Right lobe of liver (tissue), 6 donors: ENCODE results near the gene MTRF1L. TPM values are rescaled to one million over a fixed set of nuclear protein-coding genes. Genes with fewer than 3 reads are reported as not detected.

Experiments used
- ATAC-seq, 4 donors: fragments of 200-7000 bp; cut with Tn5 transposase; one replicate each; pipeline ENCODE4 v1.9.1; 2020; ENCODE audit warnings: mild to moderate bottlenecking in 4 of 4, moderate library complexity in 4 of 4
- DNase-seq, 3 donors: peaks; one replicate each; pipeline ENCODE4 v3.0.0-alpha.2; 2020
- H3K27ac ChIP-seq, 3 donors: fragments of 200-600 bp; one replicate each; pipeline ENCODE4 v1.8.0; 2022
- H3K27me3 ChIP-seq, 2 donors: fragments of 200-600 bp; one replicate each; pipeline ENCODE4 v1.8.0; 2022
- H3K36me3 ChIP-seq, 4 donors: fragments of 200-600 bp; sonication (generic) in 1 of 4; one replicate each; pipeline versions ENCODE4 v1.5.1 to v1.8.0; 2017 to 2022; ENCODE audit warnings: control low read depth in 1 of 4
- H3K4me1 ChIP-seq, 4 donors: fragments of 200-600 bp; sonication (generic) in 1 of 4; one replicate each; pipeline versions ENCODE4 v1.5.1 to v1.8.0; 2017 to 2022; ENCODE audit warnings: control low read depth in 1 of 4
- H3K4me3 ChIP-seq, 3 donors: fragments of 200-600 bp; one replicate each; pipeline ENCODE4 v1.8.0; 2022
- H3K9me3 ChIP-seq, 4 donors: fragments of 200-600 bp; sonication (generic) in 1 of 4; one replicate each; pipeline versions ENCODE4 v1.5.1 to v1.8.0; 2017 to 2022; ENCODE audit warnings: control low read depth in 1 of 4
- POLR2A ChIP-seq: fragments of 450-650 bp; IDR thresholded peaks from one replicate; pipeline ENCODE4 v1.6.1; 2017; ENCODE audit warnings: antibody characterized with exemption, mild to moderate bottlenecking
- WGBS: methylation state at CpG from one replicate; pipeline ENCODE4 v1.1.6; 2018; ENCODE audit warnings: low coverage, low lambda C conversion rate; ENCODE audit not compliant: insufficient coverage; ENCODE audit errors: missing lambda C conversion rate; 5-methylcytosine and 5-hydroxymethylcytosine counted together
- intact Hi-C, 2 donors: fragments of 100-400 bp; cut with DNase I; formaldehyde crosslinking; loops; one replicate each; pipeline versions ENCODE4 v1.11.2 to v1.14.1; 2022
- total RNA-seq, 6 experiments: library from RNA; depleted of rRNA in 2 of 6; stranded (reverse); fragments of >200 nt in 2 of 6; fragmentation: NEBNext Ultra II Directional in 3 of 6; extraction: Animal tissue kit (Norgen Biotek cat#: 25700) in 3 of 6; gene quantifications; one replicate each; pipeline versions ENCODE4 v1.1.0 to v1.2.4, GENCODE V29; 2016 to 2023
- TF ChIP-seq, protein P1 (sequence below), 4 donors: fragments of 200-600 bp in 3 of 4; fragments of 450-650 bp in 1 of 4; IDR thresholded peaks; one replicate each; pipeline versions ENCODE4 v1.5.1 to v1.8.0; 2016 to 2022; ENCODE audit warnings: antibody characterized with exemption in 4 of 4, mild to moderate bottlenecking in 2 of 4
- donor health status: DM: no; HTN: yes; CAD: no.
- donor health status: DM: no; HTN: no; CAD: no.
- donor health status: DM: no; HTN: no; CAD: no.
- donor health status: DM: no; HTN: yes; CAD: no.
- donor health status: DM: no; HTN: yes; CAD: no.

Gene MTRF1L
- total RNA-seq, 6 experiments from 2014 or later = 6.1 to 16.8 (median 9.7) TPM

DNA sequence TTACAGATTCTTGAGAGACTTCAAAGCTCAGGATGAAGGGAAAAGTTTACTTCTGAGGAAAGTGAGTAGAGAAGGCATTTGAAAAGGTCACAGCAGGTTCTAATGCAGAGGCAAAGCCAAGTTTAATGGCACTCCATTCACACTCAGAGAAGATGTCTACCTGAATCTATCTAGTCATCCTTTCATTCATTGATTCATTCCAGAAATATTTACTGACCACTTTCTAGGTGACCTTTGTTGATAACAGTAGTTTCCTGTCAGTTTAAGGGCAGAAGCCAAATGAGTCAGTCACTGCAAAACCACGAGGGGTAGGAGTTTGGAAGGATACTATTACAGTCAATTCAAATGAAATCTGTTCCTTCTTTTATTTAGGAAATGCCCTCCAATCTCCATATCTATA, 50.5 kb downstream of the MTRF1L start:
- ATAC-seq (peak in 1 of 4 donors; percentile 82), DNase-seq (no peak)
- no peaks in the 10 kb centered on the region for H3K9me3 ChIP-seq
- no peaks in the 10 kb centered on the region for H3K27me3 ChIP-seq
- intact Hi-C loops = no loop called here
- no peak overlapping the region for H3K27ac ChIP-seq
- H3K4me1 ChIP-seq = peaks cover 0 to 5% (median 0%) of the 10 kb centered on the region in 4 donors
- H3K4me3 ChIP-seq = no peak overlapping the region
- WGBS = 0% methylated on average over 1 of the region's 1 CpG
- TF ChIP-seq, protein P1, sequence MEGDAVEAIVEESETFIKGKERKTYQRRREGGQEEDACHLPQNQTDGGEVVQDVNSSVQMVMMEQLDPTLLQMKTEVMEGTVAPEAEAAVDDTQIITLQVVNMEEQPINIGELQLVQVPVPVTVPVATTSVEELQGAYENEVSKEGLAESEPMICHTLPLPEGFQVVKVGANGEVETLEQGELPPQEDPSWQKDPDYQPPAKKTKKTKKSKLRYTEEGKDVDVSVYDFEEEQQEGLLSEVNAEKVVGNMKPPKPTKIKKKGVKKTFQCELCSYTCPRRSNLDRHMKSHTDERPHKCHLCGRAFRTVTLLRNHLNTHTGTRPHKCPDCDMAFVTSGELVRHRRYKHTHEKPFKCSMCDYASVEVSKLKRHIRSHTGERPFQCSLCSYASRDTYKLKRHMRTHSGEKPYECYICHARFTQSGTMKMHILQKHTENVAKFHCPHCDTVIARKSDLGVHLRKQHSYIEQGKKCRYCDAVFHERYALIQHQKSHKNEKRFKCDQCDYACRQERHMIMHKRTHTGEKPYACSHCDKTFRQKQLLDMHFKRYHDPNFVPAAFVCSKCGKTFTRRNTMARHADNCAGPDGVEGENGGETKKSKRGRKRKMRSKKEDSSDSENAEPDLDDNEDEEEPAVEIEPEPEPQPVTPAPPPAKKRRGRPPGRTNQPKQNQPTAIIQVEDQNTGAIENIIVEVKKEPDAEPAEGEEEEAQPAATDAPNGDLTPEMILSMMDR (IDR thresholded peaks at IDR 0.05) = no peak
- no peak for TF ChIP-seq POLR2A
- H3K36me3 ChIP-seq = no peaks in the 10 kb centered on the region

DNA sequence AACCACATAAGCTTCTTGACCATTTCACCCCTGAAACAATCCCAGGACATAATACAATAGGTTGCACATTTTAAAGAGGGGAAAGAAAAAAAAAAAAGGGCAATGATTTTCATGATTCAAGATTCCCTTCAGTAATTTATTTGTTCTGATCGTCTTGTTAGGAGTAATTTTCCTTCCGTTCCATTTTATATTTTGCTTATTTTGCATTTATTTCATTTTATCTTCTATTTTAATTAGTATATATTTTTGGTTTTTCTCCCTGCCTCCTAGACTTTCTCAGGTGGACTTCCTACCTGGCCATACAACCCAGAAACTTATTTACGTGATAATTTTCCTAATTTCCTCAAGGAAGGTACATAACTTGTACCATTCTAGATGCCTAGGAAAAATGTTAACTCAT, 52.3 kb downstream of the MTRF1L start:
- H3K27me3 ChIP-seq = no peaks in the 10 kb centered on the region
- intact Hi-C loops = no loop called here
- no peak overlapping the region for H3K4me3 ChIP-seq
- no peak for ATAC-seq
- DNase-seq = no peak
- WGBS = 39% methylated on average over 3 of the region's 3 CpGs
- peaks cover 0 to 5% (median 0%) of the 10 kb centered on the region in 4 donors for H3K4me1 ChIP-seq
- no peak overlapping the region for H3K27ac ChIP-seq
- TF ChIP-seq POLR2A = no peak
- TF ChIP-seq, protein P1 (IDR thresholded peaks at IDR 0.05) = no peak
- H3K36me3 ChIP-seq = no peaks in the 10 kb centered on the region
- no peaks in the 10 kb centered on the region for H3K9me3 ChIP-seq

DNA sequence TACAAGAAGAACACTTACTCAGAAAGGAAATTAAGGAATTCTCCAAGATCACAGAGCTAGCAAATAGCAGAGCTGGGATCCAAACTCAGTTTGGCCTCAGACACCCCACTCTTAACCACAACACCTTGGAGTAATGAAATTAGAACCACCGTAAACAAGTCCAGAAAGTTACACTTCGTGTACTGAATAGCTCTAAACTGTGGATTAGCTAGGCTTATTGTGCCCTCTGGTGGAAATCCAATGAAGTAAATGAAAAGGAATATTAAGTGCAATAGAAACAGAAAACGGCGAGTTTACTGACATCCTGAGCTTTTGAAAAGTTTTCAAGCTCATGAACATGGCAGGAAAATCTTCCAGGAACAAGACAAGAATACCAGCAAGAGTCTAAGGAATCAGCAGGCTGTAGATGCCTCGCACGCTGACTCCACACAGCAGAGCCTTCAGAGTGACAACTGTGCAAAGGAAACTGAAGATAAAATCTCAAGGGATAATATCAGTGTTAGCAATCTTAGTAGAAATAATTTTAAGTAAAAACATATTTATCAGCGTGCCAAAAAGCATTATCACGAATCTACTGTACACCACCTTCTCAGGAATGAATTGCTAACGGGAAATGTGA, 54.2 kb downstream of the MTRF1L start:
- Histone ChIP-seq H3K4me3 (no peak overlapping the region), H3K36me3 (no peaks in the 10 kb centered on the region), H3K27ac (no peak overlapping the region), H3K27me3 (no peaks in the 10 kb centered on the region), H3K4me1 (peaks cover 0 to 5% (median 0%) of the 10 kb centered on the region in 4 donors), H3K9me3 (no peaks in the 10 kb centered on the region)
- intact Hi-C loops = no loop called here
- no peak for DNase-seq
- ATAC-seq = peak; percentile 75 to 88 (median 83)
- WGBS = 14% methylated on average over 9 of the region's 9 CpGs
- no peak for TF ChIP-seq POLR2A
- TF ChIP-seq, protein P1 (IDR thresholded peaks at IDR 0.05) = peak; percentile 60 to 70 (median 68)

DNA sequence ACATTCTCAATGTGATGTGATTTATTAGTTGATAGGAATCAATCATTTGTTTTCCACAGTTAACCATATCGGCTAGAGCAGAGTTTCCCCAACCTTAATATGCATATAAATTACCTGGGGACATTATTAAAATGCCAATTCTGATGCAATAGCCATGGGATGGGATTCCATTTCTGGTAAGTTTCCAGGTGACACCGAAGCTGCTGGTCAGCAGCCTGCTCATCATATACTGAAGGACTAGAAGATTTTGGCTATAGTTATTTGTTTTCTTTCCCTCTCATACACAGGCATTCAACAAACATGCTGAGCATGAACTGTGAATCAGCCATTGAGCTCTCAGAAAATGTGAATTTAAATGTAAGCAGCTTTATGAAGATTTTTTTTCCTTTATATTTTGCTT, 55.5 kb downstream of the MTRF1L start:
- intact Hi-C loops = no loop called here
- H3K4me3 ChIP-seq = no peak overlapping the region
- no peak for DNase-seq
- TF ChIP-seq, protein P1 (IDR thresholded peaks at IDR 0.05) = no peak
- no peak for TF ChIP-seq POLR2A
- H3K36me3 ChIP-seq = no peaks in the 10 kb centered on the region
- peaks cover 0 to 5% (median 0%) of the 10 kb centered on the region in 4 donors for H3K4me1 ChIP-seq
- H3K27me3 ChIP-seq = no peaks in the 10 kb centered on the region
- no peak overlapping the region for H3K27ac ChIP-seq
- H3K9me3 ChIP-seq = no peaks in the 10 kb centered on the region
- WGBS = 39% methylated on average over 2 of the region's 2 CpGs
- ATAC-seq = no peak
